GM18511 (cell line): ENCODE measurements around the gene CLASP2.
"Not testable (repeated sequence)": the region's sequence is repeated elsewhere in the genome, so short reads cannot be mapped to it uniquely, and the experiment has no call there.

Source experiments
- ATAC-seq: cut with Tn5 transposase; IDR thresholded peaks from one replicate; pipeline ENCODE4 v1.9.1; 2021; ENCODE audit warnings: mild to moderate bottlenecking, moderate library complexity; ENCODE audit not compliant: unreplicated experiment

CLASP2 gene

DNA sequence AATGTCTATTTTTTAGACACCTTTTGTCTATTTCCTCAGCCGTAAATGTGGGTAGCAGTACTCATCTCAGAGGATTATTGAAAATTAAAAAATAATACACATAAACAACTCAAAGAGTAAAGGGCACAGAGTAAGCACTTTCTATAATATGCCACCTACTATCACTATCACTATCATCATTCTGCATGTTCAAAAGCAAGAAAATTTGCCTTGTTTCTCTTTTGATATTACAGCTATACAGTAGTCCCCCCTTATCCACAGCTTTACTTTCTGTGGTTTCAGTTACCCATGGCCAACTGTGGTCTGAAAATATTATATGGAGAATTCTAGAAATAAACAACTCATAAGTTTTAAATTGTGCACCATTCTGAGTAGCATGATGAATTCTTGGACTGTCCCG lies 27.7 kb downstream of the CLASP2 start:
- ATAC-seq = no peak

DNA sequence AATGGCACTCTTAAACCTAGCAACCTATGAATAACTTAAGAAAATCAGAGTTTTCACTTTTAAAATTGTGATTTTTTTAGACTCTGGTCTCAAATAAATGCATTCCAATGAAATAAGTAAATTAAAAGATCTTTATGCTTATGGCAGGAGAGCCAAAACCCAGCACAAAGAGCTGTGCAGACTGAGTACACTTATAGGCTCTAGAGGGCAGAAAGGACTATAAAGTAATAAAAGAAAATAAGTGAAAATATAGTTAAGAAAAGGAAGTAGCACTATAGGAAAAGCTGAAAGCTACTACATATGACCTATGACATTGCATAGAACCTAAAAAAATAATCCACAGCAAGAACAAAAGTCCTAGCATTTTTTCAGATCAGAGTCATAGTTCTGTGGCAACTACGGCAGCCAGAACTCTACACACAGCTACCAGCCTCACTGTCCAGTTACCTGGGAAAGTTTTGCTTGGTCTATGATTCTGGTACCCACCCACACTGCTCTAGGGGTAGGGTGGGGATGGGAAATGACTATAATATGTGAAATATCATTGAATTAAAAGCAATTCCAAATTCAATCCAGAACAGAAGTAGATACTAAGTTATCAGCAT lies 30.5 kb downstream of the CLASP2 start:
- no peak for ATAC-seq

DNA sequence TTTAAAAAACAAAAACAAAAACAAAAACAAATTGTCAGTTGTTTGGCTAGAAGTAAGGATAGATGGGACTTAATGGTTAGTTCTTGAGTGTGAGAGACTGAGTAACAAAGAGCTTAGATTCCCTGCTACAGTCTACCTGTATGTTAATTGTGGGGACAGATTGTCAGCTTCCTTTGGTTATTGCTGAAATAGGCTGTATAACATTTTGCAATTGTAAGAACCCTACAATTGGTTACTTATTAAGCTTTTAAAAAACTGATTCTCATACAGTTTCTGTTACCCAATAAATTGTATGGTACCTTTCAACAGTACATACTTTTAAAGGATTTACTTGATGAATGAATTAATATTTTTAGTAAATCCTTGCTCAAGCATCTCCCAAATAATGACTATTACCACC lies 35.3 kb downstream of the CLASP2 start:
- ATAC-seq = no peak

DNA sequence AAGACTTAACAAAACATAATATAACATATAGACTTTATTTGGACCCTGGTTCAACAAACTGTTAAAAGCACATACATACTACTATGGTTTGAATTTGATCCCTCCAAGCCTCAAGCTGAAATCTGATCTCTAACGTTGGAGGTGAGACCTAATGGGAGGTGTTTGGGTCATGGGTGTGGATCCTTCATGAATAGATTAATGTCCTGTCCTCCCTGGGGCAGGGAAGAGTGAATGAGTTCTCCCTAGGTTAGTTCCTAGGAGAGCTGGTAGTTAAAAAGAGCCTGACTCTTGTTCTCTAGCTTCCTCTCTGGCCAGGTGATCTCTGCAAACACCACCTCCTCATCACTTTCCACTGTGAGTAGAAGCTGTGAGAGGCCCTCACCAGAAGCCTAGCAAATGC lies 36.4 kb downstream of the CLASP2 start:
- no peak for ATAC-seq

DNA sequence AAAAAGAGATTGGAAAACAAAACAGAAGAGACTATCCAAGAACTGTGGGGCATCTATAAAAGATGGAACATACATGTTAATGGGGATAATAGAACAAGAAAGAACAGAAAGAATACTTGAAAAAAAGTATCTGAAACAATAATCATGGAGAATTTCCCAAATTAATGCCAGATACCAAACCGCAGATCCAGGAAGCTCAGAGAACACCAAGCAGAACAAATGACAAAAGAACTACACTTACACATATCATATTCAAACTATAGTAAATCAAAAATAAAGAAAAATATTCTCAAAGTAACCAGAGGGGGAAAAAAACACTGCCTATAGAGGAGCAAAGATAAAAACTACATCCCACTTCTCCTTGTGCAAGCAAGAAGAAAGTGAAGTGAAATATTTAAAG lies 40.0 kb downstream of the CLASP2 start:
- ATAC-seq = no peak

DNA sequence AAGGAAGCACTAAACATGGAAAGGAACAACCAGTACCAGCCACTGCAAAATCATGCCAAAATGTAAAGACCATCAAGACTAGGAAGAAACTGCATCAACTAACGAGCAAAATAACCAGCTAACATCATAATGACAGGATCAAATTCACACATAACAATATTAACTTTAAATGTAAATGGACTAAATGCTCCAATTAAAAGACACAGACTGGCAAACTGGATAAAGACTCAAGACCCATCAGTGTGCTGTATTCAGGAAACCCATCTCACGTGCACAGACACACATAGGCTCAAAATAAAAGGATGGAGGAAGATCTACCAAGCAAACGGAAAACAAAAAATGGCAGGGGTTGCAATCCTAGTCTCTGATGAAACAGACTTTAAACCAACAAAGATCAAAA lies 44.6 kb downstream of the CLASP2 start:
- ATAC-seq = not testable (repeated sequence)

DNA sequence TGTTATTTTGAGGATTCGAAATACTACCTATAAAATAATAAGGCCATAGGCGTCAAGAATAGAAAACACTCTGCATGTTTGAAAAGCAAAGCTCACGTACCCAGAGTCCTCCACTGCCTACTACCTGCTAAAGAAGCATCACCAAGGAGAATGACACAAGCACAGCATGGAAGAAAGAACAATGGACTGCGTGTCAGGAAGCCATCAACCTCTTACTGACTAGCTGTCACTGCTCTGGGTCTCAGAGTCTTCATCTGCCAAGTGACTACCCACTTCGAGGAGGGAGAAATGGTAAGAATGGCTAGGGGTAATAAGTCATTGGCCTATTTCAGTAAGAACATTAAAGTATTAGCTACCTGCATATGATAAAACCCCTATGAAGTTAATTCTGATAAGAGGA lies 49.4 kb downstream of the CLASP2 start:
- no peak for ATAC-seq

DNA sequence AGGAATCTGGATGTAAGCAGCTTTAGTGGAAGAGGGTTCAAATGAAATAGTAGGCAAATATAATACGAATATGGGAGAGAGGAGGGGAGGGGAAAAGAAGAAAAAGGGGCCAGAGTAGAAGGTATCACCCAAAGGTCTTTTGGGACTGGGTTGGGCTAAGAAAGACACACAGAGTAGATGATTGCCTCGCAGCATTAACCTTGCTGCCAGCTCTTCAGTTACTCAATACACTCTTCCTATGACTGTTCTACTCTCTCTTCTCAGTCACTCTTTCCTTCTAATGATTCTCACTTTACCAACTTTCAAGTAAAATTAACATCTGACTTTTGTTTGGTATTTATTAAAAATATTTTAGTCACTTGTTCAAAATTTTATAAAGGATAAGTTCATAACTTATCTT lies 52.8 kb downstream of the CLASP2 start:
- ATAC-seq = no peak

DNA sequence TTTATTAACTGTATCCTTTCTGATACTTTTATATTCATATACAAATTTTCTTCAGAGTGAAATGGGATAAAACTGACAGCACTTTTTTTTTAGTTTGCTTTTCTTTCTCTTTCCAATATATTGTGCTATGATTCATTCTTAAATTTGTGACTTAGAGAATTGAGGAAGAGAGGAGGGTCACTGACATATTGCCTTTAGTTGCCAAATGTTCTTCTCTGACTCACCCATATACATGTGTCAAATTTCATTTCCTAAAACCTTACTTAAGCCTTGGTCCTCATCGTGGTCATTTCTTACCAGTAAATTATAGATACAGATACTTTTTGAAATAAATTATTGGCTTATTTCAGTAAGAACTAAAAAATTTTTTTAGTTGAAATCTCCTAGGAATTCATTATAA lies 53.9 kb downstream of the CLASP2 start:
- ATAC-seq = no peak

DNA sequence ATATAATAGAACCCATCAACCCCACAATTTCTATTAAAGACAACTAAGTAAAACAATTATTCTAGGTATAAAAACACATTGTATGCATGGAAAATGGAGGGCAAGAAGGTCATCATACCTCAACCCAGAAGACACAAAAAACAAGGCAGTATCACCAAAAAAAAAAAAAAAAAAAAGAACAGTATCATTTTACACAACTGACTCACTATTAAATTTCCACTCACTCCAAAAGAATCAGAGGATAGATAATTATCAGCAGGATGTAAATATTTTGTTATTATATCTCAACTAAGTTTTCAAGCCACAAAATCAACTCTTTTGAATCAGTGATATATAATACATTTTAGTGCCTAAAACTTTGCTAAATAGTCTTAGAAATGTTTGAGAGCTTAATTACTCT lies 55.0 kb downstream of the CLASP2 start:
- ATAC-seq = no peak

DNA sequence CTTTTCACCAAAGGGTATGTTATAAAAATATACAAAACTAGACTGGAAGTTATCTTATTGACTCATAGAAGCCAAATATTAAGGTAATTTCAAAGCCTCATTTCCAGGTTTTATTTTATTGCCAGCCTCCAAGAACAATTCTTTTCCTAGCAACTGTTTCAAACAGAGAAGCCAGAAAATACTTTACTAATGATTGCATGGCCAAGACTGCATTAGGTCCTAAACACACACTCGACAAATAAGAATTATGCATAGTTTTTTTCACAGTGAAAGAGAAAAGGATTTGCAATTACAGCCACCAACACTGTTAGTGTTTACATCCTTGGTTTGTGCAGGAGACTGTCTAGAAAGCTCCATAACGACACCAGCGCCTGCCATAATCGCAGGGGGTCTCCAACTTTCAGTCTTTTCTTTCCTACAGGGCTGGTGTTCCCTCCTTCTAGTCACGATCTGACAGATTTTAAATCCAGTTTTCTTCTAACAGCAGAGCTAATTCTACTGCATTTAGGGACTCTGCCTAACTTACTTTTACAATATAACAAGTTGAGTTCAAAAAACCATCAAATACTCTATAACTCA lies 58.1 kb downstream of the CLASP2 start:
- no peak for ATAC-seq

DNA sequence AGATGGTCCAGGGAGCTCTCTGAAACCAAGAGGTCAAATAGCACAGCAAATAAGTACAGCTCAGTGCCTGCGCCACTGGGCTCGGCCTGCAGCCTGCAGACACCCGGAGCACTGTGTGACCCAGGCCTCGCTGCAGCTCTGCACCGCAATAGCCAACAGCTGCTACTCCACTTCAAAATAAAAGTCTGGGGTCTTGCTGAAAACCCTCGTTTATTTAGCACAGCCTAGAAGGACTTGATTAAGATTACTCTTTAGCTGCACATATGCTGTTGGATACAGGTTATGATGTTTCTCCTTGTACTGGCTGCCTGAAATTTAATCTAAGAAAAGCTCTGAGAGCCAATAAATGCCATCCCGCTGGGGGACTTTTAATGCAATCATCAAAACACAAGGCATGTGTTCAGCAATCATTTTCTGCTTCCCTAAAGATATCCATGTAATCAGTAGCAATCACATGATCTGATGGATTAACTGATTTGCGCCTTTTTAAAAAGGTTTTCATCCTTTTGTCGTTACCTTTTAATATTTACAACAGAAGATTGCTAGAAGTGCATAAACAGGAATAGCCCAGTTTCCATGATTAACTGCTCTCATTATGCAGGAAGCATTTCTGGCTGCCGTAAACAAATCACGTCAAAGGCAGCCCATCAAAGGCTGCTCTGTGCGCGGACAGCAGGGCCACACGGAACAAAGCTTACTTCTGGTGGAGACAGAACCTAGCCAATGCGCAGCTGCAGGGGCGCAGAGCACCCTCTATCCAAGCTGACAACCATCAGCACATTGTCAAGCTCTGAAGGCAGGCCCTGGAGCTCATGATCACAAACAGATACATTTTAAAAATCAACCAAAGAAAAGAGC lies 58.8 kb downstream of the CLASP2 start:
- ATAC-seq = peak; percentile 95

DNA sequence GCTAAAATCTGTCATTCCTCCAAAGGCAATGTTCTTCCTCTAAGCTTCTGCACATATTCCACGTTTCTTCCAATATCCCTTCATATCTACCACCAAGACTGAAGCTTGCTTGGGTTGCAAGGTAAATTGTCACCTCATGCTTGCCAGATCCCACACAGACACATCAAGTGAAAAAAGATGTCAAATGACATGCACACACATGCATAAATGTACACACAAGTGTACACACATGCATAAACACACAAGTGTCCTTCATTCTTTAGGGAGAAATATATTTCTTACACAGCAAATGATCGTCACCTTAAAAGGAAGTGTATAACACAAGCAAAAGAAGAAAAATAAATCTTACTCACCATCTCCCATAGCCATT lies 59.4 kb downstream of the CLASP2 start:
- ATAC-seq = peak; percentile 3

DNA sequence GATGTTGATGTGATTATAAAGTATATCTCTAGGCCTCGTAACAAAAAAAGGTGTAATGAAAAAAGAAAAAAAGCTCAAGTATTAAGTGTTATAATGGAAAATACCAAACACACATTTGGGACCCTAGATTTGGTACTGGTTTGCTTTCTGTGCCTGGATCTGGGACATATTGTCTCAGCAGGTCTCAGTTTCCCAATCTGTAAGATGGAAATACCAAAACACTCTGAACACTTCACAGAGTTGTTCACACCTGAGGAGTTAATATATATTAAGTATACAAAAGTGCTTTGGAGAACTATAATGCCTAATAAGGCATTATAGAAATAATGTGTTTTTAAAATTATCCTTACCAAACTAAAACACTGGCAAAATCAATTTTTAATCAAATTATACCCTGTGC lies 60.0 kb downstream of the CLASP2 start:
- no peak for ATAC-seq

DNA sequence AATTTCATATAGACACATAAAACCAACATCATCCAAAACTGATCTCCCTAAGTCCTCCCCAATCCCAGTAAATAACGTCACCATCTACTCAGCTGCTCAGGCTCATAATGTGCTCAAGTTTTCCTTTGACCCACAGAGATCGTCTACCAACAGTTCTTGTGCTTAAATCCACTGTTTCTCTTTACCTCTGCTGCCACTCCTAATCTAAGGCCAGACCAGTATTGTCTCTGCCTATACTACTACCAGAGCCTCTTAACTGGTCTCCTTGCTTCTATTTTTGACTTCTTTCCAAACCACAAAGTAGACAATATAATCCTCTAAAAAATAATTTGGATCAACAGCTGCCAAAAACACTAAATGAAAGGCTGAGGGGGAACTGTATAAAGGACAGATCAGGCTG lies 65.3 kb downstream of the CLASP2 start:
- no peak for ATAC-seq

DNA sequence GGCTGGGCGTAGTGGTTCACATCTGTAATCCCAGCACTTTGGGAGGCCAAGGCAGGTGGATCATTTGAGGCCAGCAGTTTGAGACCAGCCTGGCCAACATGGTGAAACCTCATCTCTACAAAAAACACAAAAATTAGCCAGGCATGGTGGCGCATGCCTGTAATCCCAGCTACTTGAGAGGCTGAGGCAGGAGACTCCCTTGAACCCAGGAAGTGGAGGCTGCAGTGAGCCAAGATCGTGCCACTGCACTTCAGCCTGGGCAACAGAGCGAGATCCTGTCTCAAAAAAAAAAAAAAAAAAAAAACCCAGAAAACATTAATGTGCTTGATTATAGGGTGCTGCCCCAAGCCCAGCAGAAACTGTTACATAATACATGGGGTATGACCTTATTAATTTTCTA lies 67.0 kb downstream of the CLASP2 start:
- not testable (repeated sequence) for ATAC-seq

DNA sequence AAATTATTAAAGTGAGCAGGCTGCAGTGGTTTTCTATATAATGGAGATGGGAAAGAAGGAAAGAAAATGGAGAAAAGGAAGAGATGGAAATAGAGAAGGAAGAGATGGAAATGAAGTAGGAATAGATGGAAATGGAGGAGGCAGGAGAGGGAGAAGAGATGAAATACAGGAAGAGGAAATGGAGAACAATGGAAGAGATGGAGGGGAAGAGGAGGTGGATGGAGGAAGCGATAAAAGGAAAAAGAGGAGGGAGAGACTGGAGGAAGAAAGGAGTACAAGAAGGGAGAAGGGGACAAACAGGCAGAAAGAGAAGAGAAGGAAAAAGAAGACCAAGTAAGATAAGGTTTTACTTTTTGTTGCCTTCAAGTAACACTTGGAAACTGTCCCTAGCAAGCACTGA lies 67.6 kb downstream of the CLASP2 start:
- ATAC-seq = no peak

DNA sequence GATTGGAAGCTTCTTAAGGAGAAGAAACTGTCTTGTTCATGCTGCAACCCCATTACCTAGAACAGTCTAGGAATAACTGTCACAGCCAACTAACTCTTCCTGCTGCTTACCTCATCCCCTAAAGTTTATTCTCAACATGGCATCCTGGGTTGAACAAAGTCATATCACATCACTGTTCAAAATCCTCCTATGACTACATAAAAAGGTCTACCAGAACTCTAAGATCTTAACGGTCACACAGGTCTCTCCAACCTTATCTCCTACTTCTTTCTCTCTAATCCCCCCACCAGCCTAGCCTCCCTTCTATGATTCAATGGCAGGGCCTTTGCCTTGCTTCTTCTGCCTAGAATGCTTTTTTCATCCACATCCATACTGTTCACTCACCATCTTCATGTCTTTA lies 69.3 kb downstream of the CLASP2 start:
- no peak for ATAC-seq

DNA sequence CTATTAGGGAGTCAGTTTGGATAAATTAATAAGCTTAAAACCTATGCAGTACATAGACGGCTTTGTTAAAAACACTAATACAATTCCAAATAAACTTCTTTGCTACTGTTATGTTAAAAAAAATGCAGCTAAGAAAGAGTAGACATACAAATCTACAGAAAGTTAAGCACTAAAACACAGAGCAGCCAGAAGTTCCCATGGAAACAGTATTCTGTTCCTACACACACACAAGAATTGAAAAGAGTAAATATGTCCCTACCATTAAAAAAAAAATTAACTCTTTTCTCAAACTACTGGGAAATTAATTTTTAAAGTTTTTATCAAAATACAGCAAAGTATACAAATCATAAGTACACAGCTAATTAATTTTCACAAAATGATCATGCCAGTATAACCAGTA lies 71.6 kb downstream of the CLASP2 start:
- no peak for ATAC-seq

DNA sequence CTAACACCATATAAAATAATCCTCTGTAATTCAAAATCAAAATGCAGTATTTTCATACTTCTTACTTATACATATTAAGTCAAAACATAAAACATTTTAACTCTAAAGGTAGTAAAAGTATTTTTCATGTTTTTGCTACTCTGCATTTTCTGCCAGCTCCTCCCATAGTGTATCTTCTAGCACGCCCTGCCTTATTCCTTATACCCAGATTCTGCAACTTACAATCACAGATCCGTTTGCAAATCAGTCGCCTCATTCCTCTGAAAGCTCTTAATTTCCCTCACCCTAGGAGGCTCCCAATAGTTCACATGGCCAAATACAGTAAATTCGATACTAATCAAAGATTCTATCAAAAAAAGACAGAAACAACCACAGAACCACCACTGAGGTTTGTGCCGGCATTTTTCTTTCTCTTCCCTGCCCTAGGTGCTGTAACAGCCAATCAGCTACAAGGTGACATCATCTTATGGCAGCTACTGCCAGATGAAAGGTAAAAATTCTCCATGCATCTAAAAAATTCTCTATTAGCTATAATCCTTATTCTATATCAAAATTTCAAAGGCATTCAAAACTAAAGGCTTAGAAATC lies 72.9 kb downstream of the CLASP2 start:
- ATAC-seq = no peak

DNA sequence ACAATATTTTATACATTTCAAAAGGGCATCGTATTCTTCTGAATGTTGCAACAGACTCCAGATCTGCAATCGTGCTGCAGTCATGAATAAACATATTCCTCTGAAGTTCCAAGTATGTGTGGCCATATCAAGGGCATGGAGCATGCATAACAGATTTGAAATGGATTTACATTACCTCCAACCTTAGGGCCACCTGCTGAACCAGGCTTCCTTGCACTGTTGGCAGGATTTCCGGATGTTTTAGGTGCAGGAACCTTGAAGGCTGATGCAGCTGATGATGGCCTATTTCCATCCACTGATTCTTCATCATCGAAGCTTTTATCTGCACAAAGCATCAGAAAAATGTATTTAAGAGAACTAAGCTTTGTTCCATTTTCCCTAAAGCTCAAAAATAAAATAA lies 73.5 kb downstream of the CLASP2 start:
- ATAC-seq = no peak

DNA sequence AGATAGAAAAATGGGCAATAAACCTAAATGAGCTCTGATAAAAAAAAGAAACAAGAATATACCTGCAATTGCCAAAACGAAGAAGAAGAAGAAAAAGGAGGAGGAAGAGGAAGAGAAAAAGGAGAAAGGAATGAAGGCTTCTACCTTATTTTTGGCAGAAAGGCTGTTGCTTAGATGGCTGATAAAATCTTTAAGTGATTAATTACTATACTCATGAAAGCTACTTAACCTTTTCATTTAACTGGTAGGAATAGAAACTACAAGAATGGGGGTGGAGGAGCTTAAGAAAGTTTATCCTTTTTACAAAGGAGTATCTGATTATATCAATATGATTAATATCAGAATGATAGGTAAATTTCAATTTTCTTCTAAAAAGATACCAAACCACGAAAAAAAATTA lies 75.2 kb downstream of the CLASP2 start:
- no peak for ATAC-seq
